ENCODE results near the gene STT3A. TPM values are rescaled to one million over a fixed set of nuclear protein-coding genes. Genes with fewer than 3 reads are reported as not detected.

Gene STT3A
- total and polyA plus RNA-seq, 12 donors = 19.5 to 83.9 (median 58.5) TPM

GRCh38 chr11:125624756-125625213, 32.1 kb downstream of the STT3A start, which contains the start of gene CHEK1:
CHEK1 (plus strand) TSS chr11:125625163; CDS start chr11:125626769, 1,606 bp downstream.
- ATAC-seq = no peak
- 62 to 64% methylated on average over 9 of the region's 9 CpGs for whole genome bisulfite sequencing, 2 donors

DNA sequence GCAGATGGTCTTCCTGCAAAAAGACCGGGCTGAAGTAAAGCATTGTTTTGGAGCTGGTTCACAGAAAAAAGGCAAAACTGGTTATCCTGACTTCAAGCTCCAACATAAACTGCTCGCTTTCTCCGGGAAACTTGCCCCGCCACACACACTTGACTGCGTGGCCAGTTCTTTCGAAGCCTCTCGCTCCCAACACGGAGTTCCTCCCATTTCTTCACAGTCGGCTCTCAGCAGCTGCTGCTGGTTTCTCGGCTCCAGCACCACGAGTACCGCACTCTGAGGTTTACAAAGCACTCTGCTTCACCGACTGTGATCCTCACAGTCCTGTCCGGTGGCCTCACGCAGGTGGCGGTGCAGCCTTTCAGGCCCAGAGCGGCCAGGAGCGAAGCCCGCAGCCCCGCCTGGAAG, 32.6 kb downstream of the STT3A start:
- Histone ChIP-seq H3K9me3 (no peaks in the 10 kb centered on the region), H3K4me1 (peaks cover 0 to 28% (median 20%) of the 10 kb centered on the region in 9 donors), H3K27ac (peak overlapping the region; percentile 91 to 99 (median 96)), H3K27me3 (no peaks in the 10 kb centered on the region), H3K36me3 (peaks cover 0 to 35% (median 15%) of the 10 kb centered on the region in 9 donors), H3K4me3 (peak overlapping the region; percentile 32 to 95 (median 70))
- 1% methylated on average over 20 of the region's 20 CpGs for WGBS, 2 donors
- intact Hi-C loops (cut with DNase I) = loop anchor here in 7 of 10 donors (5.0 to 10.0 kb wide), 8 partner anchors 33 to 582 kb away; partner anchors contain the start of genes HYLS1 (in 3 of the 7), EI24 (in 1 of the 7), FEZ1 (in 1 of the 7) and STT3A (in 1 of the 7)
- TF ChIP-seq, protein P1, sequence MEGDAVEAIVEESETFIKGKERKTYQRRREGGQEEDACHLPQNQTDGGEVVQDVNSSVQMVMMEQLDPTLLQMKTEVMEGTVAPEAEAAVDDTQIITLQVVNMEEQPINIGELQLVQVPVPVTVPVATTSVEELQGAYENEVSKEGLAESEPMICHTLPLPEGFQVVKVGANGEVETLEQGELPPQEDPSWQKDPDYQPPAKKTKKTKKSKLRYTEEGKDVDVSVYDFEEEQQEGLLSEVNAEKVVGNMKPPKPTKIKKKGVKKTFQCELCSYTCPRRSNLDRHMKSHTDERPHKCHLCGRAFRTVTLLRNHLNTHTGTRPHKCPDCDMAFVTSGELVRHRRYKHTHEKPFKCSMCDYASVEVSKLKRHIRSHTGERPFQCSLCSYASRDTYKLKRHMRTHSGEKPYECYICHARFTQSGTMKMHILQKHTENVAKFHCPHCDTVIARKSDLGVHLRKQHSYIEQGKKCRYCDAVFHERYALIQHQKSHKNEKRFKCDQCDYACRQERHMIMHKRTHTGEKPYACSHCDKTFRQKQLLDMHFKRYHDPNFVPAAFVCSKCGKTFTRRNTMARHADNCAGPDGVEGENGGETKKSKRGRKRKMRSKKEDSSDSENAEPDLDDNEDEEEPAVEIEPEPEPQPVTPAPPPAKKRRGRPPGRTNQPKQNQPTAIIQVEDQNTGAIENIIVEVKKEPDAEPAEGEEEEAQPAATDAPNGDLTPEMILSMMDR (IDR thresholded peaks at IDR 0.05) = peak in 2 of 9 donors; percentile 12 to 24
- ATAC-seq (peak in 4 of 8 donors; percentile 32 to 51 (median 40)), DNase-seq (no peak)

More at GRCh38 chr11:125624756-125625213, 32.1 kb downstream of the STT3A start, which contains the start of gene CHEK1:
- Histone ChIP-seq H3K27me3 (no peaks in the 10 kb centered on the region), H3K9me3 (no peaks in the 10 kb centered on the region), H3K4me3 (peak within 1 kb of the TSS; percentile 32 to 95 (median 70)), H3K27ac (peak within 1 kb of the TSS; percentile 91 to 99 (median 96)), H3K36me3 (peaks cover 0 to 35% (median 20%) of the 10 kb centered on the region in 9 donors), H3K4me1 (peaks cover 0 to 28% (median 20%) of the 10 kb centered on the region in 9 donors)
- DNase-seq = no peak
- intact Hi-C loops (cut with DNase I) = loop anchor here in 7 of 10 donors (5.0 to 10.0 kb wide), 9 partner anchors 32 to 583 kb away; partner anchors contain the start of genes HYLS1 (in 3 of the 7), EI24 (in 1 of the 7), FEZ1 (in 1 of the 7) and STT3A (in 1 of the 7)
- TF ChIP-seq, protein P1 (IDR thresholded peaks at IDR 0.05) = no peak

GRCh38 chr11:125625630-125626287, 33.1 kb downstream of the STT3A start:
- peak overlapping the region; percentile 32 to 95 (median 70) for H3K4me3 ChIP-seq
- intact Hi-C loops (cut with DNase I) = loop anchor here in 7 of 10 donors (5.0 to 10.0 kb wide), 8 partner anchors 33 to 582 kb away; partner anchors contain the start of genes HYLS1 (in 3 of the 7), EI24 (in 1 of the 7), FEZ1 (in 1 of the 7) and STT3A (in 1 of the 7)
- no peaks in the 10 kb centered on the region for H3K27me3 ChIP-seq
- H3K4me1 ChIP-seq = peaks cover 0 to 28% (median 20%) of the 10 kb centered on the region in 9 donors
- H3K36me3 ChIP-seq = peaks cover 0 to 35% (median 10%) of the 10 kb centered on the region in 9 donors
- ATAC-seq (peak; percentile 95 to 98 (median 97)), DNase-seq (peak; percentile 87)
- 1% methylated on average over 50 to 51 of the region's 51 CpGs for WGBS, 2 donors
- TF ChIP-seq, protein P1 (IDR thresholded peaks at IDR 0.05) = peak in 2 of 9 donors; percentile 2 to 17
- H3K9me3 ChIP-seq = no peaks in the 10 kb centered on the region
- peak overlapping the region; percentile 91 to 99 (median 96) for H3K27ac ChIP-seq

Data from heart right ventricle (tissue), 16 donors.